ENCODE measurements around the gene MYL12A. TPM values are rescaled to one million over a fixed set of nuclear protein-coding genes. Genes with fewer than 3 reads are reported as not detected.
A peak's percentile ranks its signal among the peaks of the same experiment; 100 is the strongest.

The MYL12A gene
- total and polyA plus RNA-seq, 2 donors (not counting 3 experiments of a cell fraction or from before 2014, with no cell fraction given) = 597 to 796 TPM

DNA sequence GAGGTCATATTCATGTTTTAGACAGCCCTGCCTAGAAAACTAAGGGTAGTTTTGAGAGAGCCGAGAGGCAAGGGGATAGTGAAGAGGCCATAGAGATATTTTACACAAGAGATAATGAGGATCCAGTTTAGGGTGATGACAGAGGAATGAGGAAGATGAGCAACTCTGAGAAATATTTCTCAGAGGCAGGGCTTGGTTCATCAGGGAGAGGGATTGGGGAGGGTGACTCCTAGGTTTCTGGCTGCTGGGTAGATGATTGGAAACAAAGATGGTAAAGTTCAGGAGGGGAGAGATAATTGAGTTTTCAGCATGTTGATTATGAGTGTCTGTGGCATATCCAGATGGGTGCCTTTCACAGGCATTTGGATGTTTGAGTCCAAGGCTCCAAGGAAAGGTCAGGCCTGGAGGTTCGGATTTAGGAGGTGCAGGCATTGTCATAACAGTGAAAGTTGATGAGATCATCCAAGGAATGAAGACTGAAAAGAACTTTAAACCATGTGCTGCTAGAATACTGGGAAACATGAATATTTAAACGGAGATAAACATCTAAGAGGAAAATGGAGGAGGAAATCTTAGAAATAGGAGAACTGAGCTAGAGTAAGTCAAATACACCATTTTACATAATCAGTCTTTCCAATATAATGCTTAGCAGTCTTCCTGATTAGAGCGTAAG lies 21.8 kb downstream of the MYL12A start:
- no peak overlapping the region for H3K4me3 ChIP-seq (replicated peaks in 1 of 3; ENCODE audit: insufficient read depth in 1 of 3, low read depth in 1 of 3, low read length in 3 of 3)
- H3K27ac ChIP-seq (ENCODE audit: insufficient read depth, low read depth, low read length) = peak overlapping the region; percentile 12
- dilution Hi-C loops (cut with MboI; ENCODE audit: extremely low pct_ligation_motif_present, low sequenced_read_pairs) (loop anchor here (25.0 kb wide), 1 partner anchor 193 kb away; the partner anchor contains the start of gene TGIF1), intact Hi-C loops (cut with micrococcal nuclease) (no loop called here)
- H4K20me1 ChIP-seq (replicated peaks; ENCODE audit: control insufficient read depth, extremely low read depth, insufficient read depth, low read length) = peaks cover 61% of the 10 kb centered on the region
- peaks cover 100% of the 10 kb centered on the region for H3K79me2 ChIP-seq (ENCODE audit: control insufficient read depth, insufficient read depth, low read length)
- FAIRE-seq (no peak), DNase-seq (ENCODE audit: low read depth, low spot score) (no peak)
- peaks cover 6 to 16% of the 10 kb centered on the region in 2 experiments for H3K36me3 ChIP-seq (ENCODE audit: control insufficient read depth in 2 of 2, extremely low read depth in 1 of 2, insufficient read depth in 2 of 2, low read length in 2 of 2)
- H3K9me1 ChIP-seq (replicated peaks; ENCODE audit: control insufficient read depth, extremely low read depth, insufficient read depth, low read length) = peaks cover 3% of the 10 kb centered on the region
- POLR2A ChIA-PET = no interaction called here
- H3K4me1 ChIP-seq (ENCODE audit: control insufficient read depth, extremely low read depth, insufficient read depth, low read length) = peaks cover 59% of the 10 kb centered on the region
- H3K4me2 ChIP-seq (ENCODE audit: insufficient read depth, low read length) = peak overlapping the region; percentile 49
- no TSS peak for BruUV-seq (replicated peaks)
- no peaks in the 10 kb centered on the region for H3K9me3 ChIP-seq (replicated peaks; ENCODE audit: control insufficient read depth, insufficient read depth, low read length)
- H3K9ac ChIP-seq (replicated peaks; ENCODE audit: extremely low read depth, insufficient read depth, low read length) = no peak overlapping the region
- H3K27me3 ChIP-seq (ENCODE audit: control insufficient read depth in 2 of 2, insufficient read depth in 2 of 2, low read length in 2 of 2) = no peaks in the 10 kb centered on the region
- CTCF ChIA-PET = no interaction called here
- no peak overlapping the region for H2AFZ ChIP-seq (ENCODE audit: low read depth, low read length)
- TF ChIP-seq, protein P1, sequence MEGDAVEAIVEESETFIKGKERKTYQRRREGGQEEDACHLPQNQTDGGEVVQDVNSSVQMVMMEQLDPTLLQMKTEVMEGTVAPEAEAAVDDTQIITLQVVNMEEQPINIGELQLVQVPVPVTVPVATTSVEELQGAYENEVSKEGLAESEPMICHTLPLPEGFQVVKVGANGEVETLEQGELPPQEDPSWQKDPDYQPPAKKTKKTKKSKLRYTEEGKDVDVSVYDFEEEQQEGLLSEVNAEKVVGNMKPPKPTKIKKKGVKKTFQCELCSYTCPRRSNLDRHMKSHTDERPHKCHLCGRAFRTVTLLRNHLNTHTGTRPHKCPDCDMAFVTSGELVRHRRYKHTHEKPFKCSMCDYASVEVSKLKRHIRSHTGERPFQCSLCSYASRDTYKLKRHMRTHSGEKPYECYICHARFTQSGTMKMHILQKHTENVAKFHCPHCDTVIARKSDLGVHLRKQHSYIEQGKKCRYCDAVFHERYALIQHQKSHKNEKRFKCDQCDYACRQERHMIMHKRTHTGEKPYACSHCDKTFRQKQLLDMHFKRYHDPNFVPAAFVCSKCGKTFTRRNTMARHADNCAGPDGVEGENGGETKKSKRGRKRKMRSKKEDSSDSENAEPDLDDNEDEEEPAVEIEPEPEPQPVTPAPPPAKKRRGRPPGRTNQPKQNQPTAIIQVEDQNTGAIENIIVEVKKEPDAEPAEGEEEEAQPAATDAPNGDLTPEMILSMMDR (IDR thresholded peaks at IDR 0.05; ENCODE audit: extremely low read depth in 1 of 2, insufficient read depth in 1 of 2, low read depth in 1 of 2, low read length in 2 of 2) = no peak
- TF ChIP-seq FOS (IDR thresholded peaks at IDR 0.05; ENCODE audit: borderline replicate concordance, insufficient read depth, low read length) (no peak), GATA2 (IDR thresholded peaks at IDR 0.05; ENCODE audit: insufficient read depth, insufficient read length, low read depth, low read length) (peak; percentile 33)

DNA sequence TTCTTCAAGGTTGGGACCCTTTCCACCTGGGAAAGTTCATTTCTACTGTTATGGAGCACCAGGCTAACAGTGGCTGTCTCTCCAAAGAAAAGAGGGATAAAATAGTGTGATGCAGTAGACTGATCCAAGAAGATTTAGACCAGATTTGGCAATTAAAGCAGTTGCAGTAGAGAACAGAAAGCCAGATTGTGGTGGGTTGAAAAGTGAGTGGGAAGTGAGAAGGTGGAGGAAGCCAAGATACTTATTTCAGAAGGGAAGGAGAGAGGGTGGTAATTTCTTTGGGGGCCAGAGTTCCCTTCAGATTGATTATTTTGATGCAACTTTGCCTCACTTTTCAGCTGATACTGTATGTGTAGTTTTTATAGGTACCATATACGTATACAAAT lies 22.3 kb downstream of the MYL12A start:
- dilution Hi-C loops (cut with MboI; ENCODE audit: extremely low pct_ligation_motif_present, low sequenced_read_pairs) = loop anchor here (25.0 kb wide), 1 partner anchor 192 kb away; the partner anchor contains the start of gene TGIF1
- POLR2A ChIA-PET = no interaction called here
- Histone ChIP-seq H3K4me1 (ENCODE audit: control insufficient read depth, extremely low read depth, insufficient read depth, low read length) (peaks cover 54% of the 10 kb centered on the region), H3K9ac (replicated peaks; ENCODE audit: extremely low read depth, insufficient read depth, low read length) (no peak overlapping the region), H3K79me2 (ENCODE audit: control insufficient read depth, insufficient read depth, low read length) (peaks cover 100% of the 10 kb centered on the region), H3K36me3 (ENCODE audit: control insufficient read depth in 2 of 2, extremely low read depth in 1 of 2, insufficient read depth in 2 of 2, low read length in 2 of 2) (peaks cover 10 to 21% of the 10 kb centered on the region in 2 experiments), H3K9me1 (replicated peaks; ENCODE audit: control insufficient read depth, extremely low read depth, insufficient read depth, low read length) (peaks cover 3% of the 10 kb centered on the region), H3K4me2 (ENCODE audit: insufficient read depth, low read length) (peak overlapping the region; percentile 49), H3K9me3 (replicated peaks; ENCODE audit: control insufficient read depth, insufficient read depth, low read length) (no peaks in the 10 kb centered on the region), H3K27me3 (ENCODE audit: control insufficient read depth in 2 of 2, insufficient read depth in 2 of 2, low read length in 2 of 2) (no peaks in the 10 kb centered on the region), H3K4me3 (replicated peaks in 1 of 3; ENCODE audit: insufficient read depth in 1 of 3, low read depth in 1 of 3, low read length in 3 of 3) (no peak overlapping the region), H4K20me1 (replicated peaks; ENCODE audit: control insufficient read depth, extremely low read depth, insufficient read depth, low read length) (peaks cover 60% of the 10 kb centered on the region), H2AFZ (ENCODE audit: low read depth, low read length) (no peak overlapping the region), H3K27ac (ENCODE audit: insufficient read depth, low read depth, low read length) (no peak overlapping the region)
- intact Hi-C loops (cut with micrococcal nuclease) = no loop called here
- no TSS peak for BruUV-seq (replicated peaks)
- TF ChIP-seq GATA2 (IDR thresholded peaks at IDR 0.05; ENCODE audit: insufficient read depth, insufficient read length, low read depth, low read length) (peak; percentile 6), EZH2 (IDR thresholded peaks at IDR 0.05; ENCODE audit: borderline replicate concordance, low read depth, low read length, severe bottlenecking) (no peak), POLR2A (IDR thresholded peaks at IDR 0.05; ENCODE audit: low read depth, low read length) (no peak), POLR2AphosphoS5 (IDR thresholded peaks at IDR 0.05; ENCODE audit: insufficient read depth, low read depth, low read length) (no peak)
- CTCF ChIA-PET = no interaction called here
- DNase-seq (ENCODE audit: low read depth, low spot score) (no peak), FAIRE-seq (no peak)
